IMR-90 (cell line): ENCODE results near the gene MRPL45. TPM values are rescaled to one million over a fixed set of nuclear protein-coding genes. Genes with fewer than 3 reads are reported as not detected.
A peak's percentile ranks its signal among the peaks of the same experiment; 100 is the strongest.
"Not testable (repeated sequence)": the region's sequence is repeated elsewhere in the genome, so short reads cannot be mapped to it uniquely, and the experiment has no call there.

Source experiments
- ATAC-seq: fragments of 200-7000 bp; cut with Tn5 transposase; 2 replicates; pipeline ENCODE4 v1.9.1; 2020; ENCODE audit warnings: low read depth, mild to moderate bottlenecking, moderate library complexity
- BruUV-seq: library from RNA; stranded (reverse); fragments of 400-500 nt; replicated peaks from 2 replicates; lab custom pipeline; 2021; lab: Mats Ljungman, UMichigan
- CTCF ChIA-PET: fragments of 300-600 bp; formaldehyde crosslinking; extraction: SDS; loops from one replicate; lab custom pipeline; 2021; ENCODE audit warnings: antibody characterized with exemption; lab: Yijun Ruan, JAX
- POLR2A ChIA-PET: fragments of 300-600 bp; sonication (Branson Sonifier 250); formaldehyde crosslinking; loops from one replicate; lab custom pipeline; 2022; ENCODE audit warnings: antibody characterized with exemption; ENCODE audit not compliant: unreplicated experiment; lab: Charles Lee
- DNase-seq: peaks from one replicate; pipeline ENCODE4 v3.0.0; 2013
- H2AFZ ChIP-seq: replicated peaks from 2 replicates; pipeline ENCODE3; 2013; ENCODE audit warnings: low read length, mild to moderate bottlenecking; ENCODE audit not compliant: poor library complexity
- H2AK5ac ChIP-seq: 2 replicates; pipeline ENCODE4 v1.6.1; 2013; ENCODE audit warnings: low read depth, low read length, inconsistent platforms
- H2AK9ac ChIP-seq: replicated peaks from 2 replicates; pipeline ENCODE3; 2013; ENCODE audit warnings: mild to moderate bottlenecking, low read depth, low read length, moderate library complexity; ENCODE audit not compliant: poor library complexity
- H2BK120ac ChIP-seq: 2 replicates; pipeline ENCODE4 v1.6.1; 2013; ENCODE audit warnings: low read depth, low read length, inconsistent platforms
- H2BK15ac ChIP-seq: 3 replicates; pipeline ENCODE4 v1.6.1; 2013; ENCODE audit warnings: low read depth, low read length, inconsistent platforms
- H2BK20ac ChIP-seq: 2 replicates; pipeline ENCODE4 v1.6.1; 2013; ENCODE audit warnings: low read depth, mild to moderate bottlenecking, inconsistent platforms, low read length, moderate library complexity
- H2BK5ac ChIP-seq: 2 replicates; pipeline ENCODE4 v1.6.1; 2013; ENCODE audit warnings: mild to moderate bottlenecking, low read depth, low read length, inconsistent platforms; ENCODE audit not compliant: poor library complexity, severe bottlenecking
- H3K14ac ChIP-seq: replicated peaks from 2 replicates; pipeline ENCODE4 v1.6.1; 2013; ENCODE audit warnings: low read depth, low read length, inconsistent platforms
- H3K18ac ChIP-seq: 2 replicates; pipeline ENCODE4 v1.6.1; 2013; ENCODE audit warnings: low read depth, low read length, control low read depth
- H3K23ac ChIP-seq: 2 replicates; pipeline ENCODE4 v1.6.1; 2013; ENCODE audit warnings: low read depth, low read length, inconsistent platforms
- H3K27ac ChIP-seq: 2 replicates; pipeline ENCODE4 v1.5.1; 2013; ENCODE audit warnings: mild to moderate bottlenecking, control low read depth, low read length; ENCODE audit not compliant: insufficient read depth
- H3K27me3 ChIP-seq: 2 replicates; pipeline ENCODE4 v1.6.1; 2013; ENCODE audit warnings: low read length; ENCODE audit not compliant: control insufficient read depth, insufficient read depth
- H3K36me3 ChIP-seq: 2 replicates; pipeline ENCODE4 v1.6.1; 2013; ENCODE audit warnings: low read length, mixed read lengths; ENCODE audit not compliant: control insufficient read depth, insufficient read depth
- H3K4ac ChIP-seq: 2 replicates; pipeline ENCODE4 v1.6.1; 2013; ENCODE audit warnings: low read depth, low read length, inconsistent platforms
- H3K4me1 ChIP-seq: 2 replicates; pipeline ENCODE4 v1.6.1; 2013; ENCODE audit warnings: low read length, mixed read lengths; ENCODE audit not compliant: control insufficient read depth, insufficient read depth
- H3K4me2 ChIP-seq: 2 replicates; pipeline ENCODE4 v1.6.1; 2013; ENCODE audit warnings: low read depth, mild to moderate bottlenecking, control low read depth, low read length, moderate library complexity
- H3K4me3 ChIP-seq: 2 replicates; pipeline ENCODE4 v1.5.1; 2013; ENCODE audit warnings: low read depth, mild to moderate bottlenecking, control low read depth, low read length, moderate library complexity; ENCODE audit not compliant: insufficient read depth
- H3K56ac ChIP-seq: 2 replicates; pipeline ENCODE4 v1.6.1; 2013; ENCODE audit warnings: low read length, inconsistent platforms; ENCODE audit not compliant: insufficient read depth; ENCODE audit errors: extremely low read depth
- H3K79me1 ChIP-seq, 2 experiments: 2 replicates each; pipeline ENCODE4 v1.6.1; 2013; ENCODE audit warnings: low read length in 2 of 2, inconsistent platforms in 1 of 2, low read depth in 1 of 2
- H3K9ac ChIP-seq: 2 replicates; pipeline ENCODE4 v1.6.1; 2013; ENCODE audit warnings: low read depth, low read length, control low read depth
- H3K9me1 ChIP-seq: 2 replicates; pipeline ENCODE4 v1.6.1; 2013; ENCODE audit warnings: low read length, inconsistent platforms; ENCODE audit not compliant: insufficient read depth
- H3K9me3 ChIP-seq: 2 replicates; pipeline ENCODE4 v1.6.1; 2013; ENCODE audit warnings: low read length; ENCODE audit not compliant: control insufficient read depth, insufficient read depth
- H4K20me1 ChIP-seq: 2 replicates; pipeline ENCODE4 v1.6.1; 2013; ENCODE audit warnings: low read length, inconsistent platforms; ENCODE audit not compliant: insufficient read depth
- H4K5ac ChIP-seq: 2 replicates; pipeline ENCODE4 v1.6.1; 2013; ENCODE audit warnings: mild to moderate bottlenecking, low read depth, low read length, control low read depth
- H4K8ac ChIP-seq, 2 experiments: 2 replicates each; pipeline ENCODE4 v1.6.1; 2013; ENCODE audit warnings: low read depth in 2 of 2, low read length in 2 of 2, control low read depth in 1 of 2, inconsistent platforms in 1 of 2
- H4K91ac ChIP-seq: 2 replicates; pipeline ENCODE4 v1.6.1; 2013; ENCODE audit warnings: low read depth, low read length, inconsistent platforms; ENCODE audit not compliant: insufficient read depth
- CEBPB ChIP-seq: IDR thresholded peaks from 2 replicates; pipeline ENCODE4 v1.6.1; 2012; ENCODE audit warnings: low read depth, low read length, improper control_type of control experiment
- WGBS, 2 experiments: methylation state at CpG; one replicate each; pipeline versions ENCODE4 v1.1.5 to v1.1.7; 2013; ENCODE audit warnings: missing lambda C conversion rate in 2 of 2; ENCODE audit not compliant: insufficient read length in 1 of 2; ENCODE audit errors: extremely low coverage in 2 of 2; 5-methylcytosine and 5-hydroxymethylcytosine counted together
- dilution Hi-C: fragments of 300-500 bp; cut with HindIII; formaldehyde crosslinking; loops from one replicate; pipeline ENCODE4 v1.14.3; 2018; ENCODE audit warnings: low sequenced_read_pairs; ENCODE audit not compliant: unreplicated experiment
- in situ Hi-C: fragments of 300-500 bp; cut with MboI; formaldehyde crosslinking; loops from 3 replicates; pipeline ENCODE4 v1.14.3; 2019; ENCODE audit warnings: low sequenced_read_pairs, inconsistent platforms, mixed read lengths
- intact Hi-C: fragments of 100-400 bp; cut with micrococcal nuclease; formaldehyde crosslinking; loops from 2 replicates; pipeline ENCODE4 v1.10.0; 2022
- polyA plus RNA-seq, 3 experiments: library from polyadenylated mRNA; depleted of rRNA; stranded (reverse); fragments of >200 nt; gene quantifications; 2 replicates each; pipeline ENCODE4 v1.2.3, GENCODE V29; 2012; ENCODE audit warnings: low replicate concordance in 1 of 3
- total RNA-seq: library from RNA; depleted of rRNA; stranded (reverse); fragments of >200 nt; gene quantifications from 2 replicates; pipeline ENCODE4 v1.2.3, GENCODE V29; 2012

Gene MRPL45
- total and polyA plus RNA-seq, 2 of the 4 experiments (the other 2 are of a cell fraction) = 39.6 to 46.8 TPM

- H2BK15ac ChIP-seq, H2BK120ac ChIP-seq, H3K56ac ChIP-seq, H3K4ac ChIP-seq, H3K36me3 ChIP-seq, in situ Hi-C loops, H2AK9ac ChIP-seq, H3K23ac ChIP-seq, intact Hi-C loops, dilution Hi-C loops, H2BK20ac ChIP-seq, H4K20me1 ChIP-seq, H3K9me1 ChIP-seq, H4K8ac ChIP-seq, POLR2A ChIA-PET, DNase-seq, H4K91ac ChIP-seq, H3K18ac ChIP-seq, H3K14ac ChIP-seq, H3K9ac ChIP-seq, H4K5ac ChIP-seq, H3K9me3 ChIP-seq, H3K4me3 ChIP-seq, H2AFZ ChIP-seq, H2AK5ac ChIP-seq, H3K27ac ChIP-seq, H2BK5ac ChIP-seq, H3K27me3 ChIP-seq, H3K4me2 ChIP-seq, ATAC-seq, H3K79me1 ChIP-seq, CTCF ChIA-PET, BruUV-seq, H3K4me1 ChIP-seq: not testable (repeated sequence)
- 100% methylated on average over 1 of the region's 2 CpGs; no CpG with 5 or more reads in 1 of the 2 experiments for WGBS, 2 experiments
- peak; percentile 72 for TF ChIP-seq CEBPB
These were observed 42.6 kb upstream of the MRPL45 start for GRCh38 chr17:38254357-38254756.

DNA sequence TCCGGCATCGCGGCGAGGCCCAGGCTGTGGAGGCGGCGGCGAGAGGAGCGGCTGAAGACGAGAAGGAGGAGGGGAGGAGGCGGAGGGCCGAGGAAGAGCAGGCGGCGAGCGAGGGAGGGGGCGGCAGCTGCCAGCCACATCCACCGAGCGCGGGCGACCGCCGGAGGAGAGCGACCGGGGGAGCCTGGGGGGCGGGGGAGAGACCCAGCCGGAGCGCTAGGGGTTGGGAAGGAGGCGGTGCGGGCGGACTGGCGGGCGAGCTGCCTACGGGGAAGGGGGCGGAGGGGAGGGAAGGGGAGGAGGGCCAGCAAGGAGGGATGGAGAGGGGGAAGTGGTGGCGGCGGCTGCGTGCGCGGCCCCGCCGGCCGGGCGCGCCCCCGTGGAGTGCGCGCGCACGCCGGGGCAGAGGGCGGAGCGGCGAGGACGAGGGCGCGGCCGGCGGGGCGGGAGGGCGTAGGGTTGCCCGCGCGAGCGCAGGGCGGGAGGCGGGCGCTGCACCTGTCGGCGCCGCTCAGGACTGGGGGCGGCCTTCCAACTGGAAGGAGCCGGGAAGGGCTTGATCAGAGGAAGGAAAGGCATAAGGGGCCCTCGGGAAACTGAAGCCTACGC lies 39.9 kb upstream of the MRPL45 start:
- H3K18ac ChIP-seq, H2BK15ac ChIP-seq, H2BK20ac ChIP-seq, H4K91ac ChIP-seq, H3K9me1 ChIP-seq, H3K9me3 ChIP-seq, H2AK9ac ChIP-seq, H2BK5ac ChIP-seq, H2AFZ ChIP-seq, H3K56ac ChIP-seq, intact Hi-C loops, dilution Hi-C loops, H3K4ac ChIP-seq, BruUV-seq, H3K79me1 ChIP-seq, H3K27me3 ChIP-seq, H3K27ac ChIP-seq, H2AK5ac ChIP-seq, CTCF ChIA-PET, H4K5ac ChIP-seq, H3K23ac ChIP-seq, H3K9ac ChIP-seq, H4K20me1 ChIP-seq, H2BK120ac ChIP-seq, in situ Hi-C loops, H4K8ac ChIP-seq, H3K4me1 ChIP-seq, H3K14ac ChIP-seq, H3K36me3 ChIP-seq: not testable (repeated sequence)
- Histone ChIP-seq H3K4me2 (peak overlapping the region; percentile 62), H3K4me3 (peak overlapping the region; percentile 55)
- POLR2A ChIA-PET = interaction anchor here (0.6 kb wide), 1 partner anchor 40 kb away, joined by 5 read pairs; the partner anchor contains the start of gene MRPL45
- WGBS, 2 experiments = no CpG with 5 or more reads among the region's 73 CpGs
- ATAC-seq (peak; percentile 92), DNase-seq (peak; percentile 63)
